ENCODE data around the gene EXOC2.
A peak's percentile ranks its signal among the peaks of the same experiment; 100 is the strongest.

DNA sequence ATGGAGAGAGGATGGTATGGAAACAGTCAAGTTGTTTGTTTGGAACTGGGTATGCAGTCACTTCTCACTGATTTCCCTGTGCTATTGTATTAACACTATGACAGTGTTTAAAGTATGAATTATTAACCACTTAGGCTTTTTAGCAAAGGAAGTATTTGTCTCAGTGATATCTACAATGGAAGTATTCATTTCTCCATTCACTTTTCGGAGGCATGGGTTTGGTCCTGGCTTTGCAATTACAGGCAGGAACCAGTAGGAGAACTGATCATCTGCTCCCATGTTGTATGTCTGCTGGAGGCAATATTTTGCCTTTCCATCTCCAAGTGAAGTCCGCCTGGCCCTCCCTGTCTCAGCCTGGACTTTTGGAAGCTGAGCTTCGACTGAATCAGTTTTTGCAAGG lies 30.6 kb upstream of the EXOC2 start:
- no peak for TF ChIP-seq EZH2 (IDR thresholded peaks at IDR 0.05)
- TF ChIP-seq EZH2phosphoT487 (IDR thresholded peaks at IDR 0.05; ENCODE audit: borderline replicate concordance): no peak
- no peak for TF ChIP-seq CEBPB (IDR thresholded peaks at IDR 0.05; ENCODE audit: low read depth)
- TF ChIP-seq ZNF274 (IDR thresholded peaks at IDR 0.05; ENCODE audit: low read depth, low read length): no peak
- TF ChIP-seq, protein P1, sequence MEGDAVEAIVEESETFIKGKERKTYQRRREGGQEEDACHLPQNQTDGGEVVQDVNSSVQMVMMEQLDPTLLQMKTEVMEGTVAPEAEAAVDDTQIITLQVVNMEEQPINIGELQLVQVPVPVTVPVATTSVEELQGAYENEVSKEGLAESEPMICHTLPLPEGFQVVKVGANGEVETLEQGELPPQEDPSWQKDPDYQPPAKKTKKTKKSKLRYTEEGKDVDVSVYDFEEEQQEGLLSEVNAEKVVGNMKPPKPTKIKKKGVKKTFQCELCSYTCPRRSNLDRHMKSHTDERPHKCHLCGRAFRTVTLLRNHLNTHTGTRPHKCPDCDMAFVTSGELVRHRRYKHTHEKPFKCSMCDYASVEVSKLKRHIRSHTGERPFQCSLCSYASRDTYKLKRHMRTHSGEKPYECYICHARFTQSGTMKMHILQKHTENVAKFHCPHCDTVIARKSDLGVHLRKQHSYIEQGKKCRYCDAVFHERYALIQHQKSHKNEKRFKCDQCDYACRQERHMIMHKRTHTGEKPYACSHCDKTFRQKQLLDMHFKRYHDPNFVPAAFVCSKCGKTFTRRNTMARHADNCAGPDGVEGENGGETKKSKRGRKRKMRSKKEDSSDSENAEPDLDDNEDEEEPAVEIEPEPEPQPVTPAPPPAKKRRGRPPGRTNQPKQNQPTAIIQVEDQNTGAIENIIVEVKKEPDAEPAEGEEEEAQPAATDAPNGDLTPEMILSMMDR (IDR thresholded peaks at IDR 0.05 in 2 of 3, conservative IDR thresholded peaks at IDR 0.05 in 1 of 3; ENCODE audit: borderline replicate concordance in 1 of 3, insufficient read depth in 1 of 3, low read depth in 2 of 3, low read length in 2 of 3): peak in 2 of 3 experiments; percentile 16 to 23; a peak in 1 of 6 replicates
- no peak for TF ChIP-seq MAX (IDR thresholded peaks at IDR 0.05)
- no peak for TF ChIP-seq RAD21 (IDR thresholded peaks at IDR 0.05; ENCODE audit: low read depth)
- TF ChIP-seq POLR2A (IDR thresholded peaks at IDR 0.05; ENCODE audit: borderline replicate concordance, extremely low read depth, insufficient read depth, insufficient read length): no peak

All from HCT116 (cell line).